ENCODE data around the gene SNAI3.

Gene SNAI3

GRCh38 chr16:88694221-88695087, 8.1 kb upstream of the SNAI3 start:
- H3K36me3 ChIP-seq (ENCODE audit: insufficient read depth, low read length), result no peaks in the 10 kb centered on the region; the same call in 1 of the 2 replicates
- no peaks in the 10 kb centered on the region for H3K9me3 ChIP-seq (ENCODE audit: control insufficient read depth, insufficient read depth, low read length)
- H3K4me1 ChIP-seq (ENCODE audit: insufficient read depth, low read length), result no peaks in the 10 kb centered on the region
- no peak overlapping the region for H3K9ac ChIP-seq (ENCODE audit: low read depth, low read length)

GRCh38 chr16:88693420-88694177, 7.3 kb upstream of the SNAI3 start:
- Histone ChIP-seq H3K36me3 (ENCODE audit: insufficient read depth, low read length) (no peaks in the 10 kb centered on the region; the same call in 1 of the 2 replicates), H3K9me3 (ENCODE audit: control insufficient read depth, insufficient read depth, low read length) (no peaks in the 10 kb centered on the region), H3K4me1 (ENCODE audit: insufficient read depth, low read length) (no peaks in the 10 kb centered on the region), H3K9ac (ENCODE audit: low read depth, low read length) (no peak overlapping the region)

- Histone ChIP-seq H3K4me1 (ENCODE audit: insufficient read depth, low read length) (no peaks in the 10 kb centered on the region; the same call in 1 of the 2 replicates), H3K36me3 (ENCODE audit: insufficient read depth, low read length) (no peaks in the 10 kb centered on the region), H3K9me3 (ENCODE audit: control insufficient read depth, insufficient read depth, low read length) (no peaks in the 10 kb centered on the region), H3K9ac (ENCODE audit: low read depth, low read length) (no peak overlapping the region)
Measured at GRCh38 chr16:88692861-88693260, 6.6 kb upstream of the SNAI3 start.

GRCh38 chr16:88691924-88692560, 5.7 kb upstream of the SNAI3 start:
- H3K36me3 ChIP-seq (ENCODE audit: insufficient read depth, low read length), result no peaks in the 10 kb centered on the region
- no peaks in the 10 kb centered on the region for H3K9me3 ChIP-seq (ENCODE audit: control insufficient read depth, insufficient read depth, low read length)
- H3K4me1 ChIP-seq (ENCODE audit: insufficient read depth, low read length), result no peaks in the 10 kb centered on the region; the same call in 1 of the 2 replicates
- no peak overlapping the region for H3K9ac ChIP-seq (ENCODE audit: low read depth, low read length)

GRCh38 chr16:88691129-88691813, 5.0 kb upstream of the SNAI3 start:
- no peaks in the 10 kb centered on the region; the same call in 1 of the 2 replicates for H3K4me1 ChIP-seq (ENCODE audit: insufficient read depth, low read length)
- no peaks in the 10 kb centered on the region for H3K36me3 ChIP-seq (ENCODE audit: insufficient read depth, low read length)
- no peaks in the 10 kb centered on the region for H3K9me3 ChIP-seq (ENCODE audit: control insufficient read depth, insufficient read depth, low read length)
- no peak overlapping the region for H3K9ac ChIP-seq (ENCODE audit: low read depth, low read length)

GRCh38 chr16:88690341-88691128, 4.2 kb upstream of the SNAI3 start:
- no peak overlapping the region for H3K9ac ChIP-seq (ENCODE audit: low read depth, low read length)
- no peaks in the 10 kb centered on the region; the same call in 1 of the 2 replicates for H3K4me1 ChIP-seq (ENCODE audit: insufficient read depth, low read length)
- H3K9me3 ChIP-seq (ENCODE audit: control insufficient read depth, insufficient read depth, low read length), result no peaks in the 10 kb centered on the region
- H3K36me3 ChIP-seq (ENCODE audit: insufficient read depth, low read length), result no peaks in the 10 kb centered on the region

GRCh38 chr16:88688013-88688778, 1.9 kb upstream of the SNAI3 start:
- H3K9ac ChIP-seq (ENCODE audit: low read depth, low read length), result no peak overlapping the region
- no peaks in the 10 kb centered on the region for H3K36me3 ChIP-seq (ENCODE audit: insufficient read depth, low read length)
- H3K4me1 ChIP-seq (ENCODE audit: insufficient read depth, low read length), result no peaks in the 10 kb centered on the region; the same call in 1 of the 2 replicates
- H3K9me3 ChIP-seq (ENCODE audit: control insufficient read depth, insufficient read depth, low read length), result no peaks in the 10 kb centered on the region

- Histone ChIP-seq H3K36me3 (ENCODE audit: insufficient read depth, low read length) (no peaks in the 10 kb centered on the region), H3K9ac (ENCODE audit: low read depth, low read length) (no peak overlapping the region), H3K4me1 (ENCODE audit: insufficient read depth, low read length) (no peaks in the 10 kb centered on the region; the same call in 1 of the 2 replicates), H3K9me3 (ENCODE audit: control insufficient read depth, insufficient read depth, low read length) (no peaks in the 10 kb centered on the region)
Measured at GRCh38 chr16:88687676-88688012, 1.3 kb upstream of the SNAI3 start.

GRCh38 chr16:88687254-88687576, 908 bp upstream of the SNAI3 start:
- Histone ChIP-seq H3K9ac (ENCODE audit: low read depth, low read length) (no peak overlapping the region), H3K36me3 (ENCODE audit: insufficient read depth, low read length) (no peaks in the 10 kb centered on the region), H3K4me1 (ENCODE audit: insufficient read depth, low read length) (no peaks in the 10 kb centered on the region; the same call in 1 of the 2 replicates), H3K9me3 (ENCODE audit: control insufficient read depth, insufficient read depth, low read length) (no peaks in the 10 kb centered on the region)

- Histone ChIP-seq H3K9me3 (ENCODE audit: control insufficient read depth, insufficient read depth, low read length) (no peaks in the 10 kb centered on the region), H3K36me3 (ENCODE audit: insufficient read depth, low read length) (no peaks in the 10 kb centered on the region), H3K9ac (ENCODE audit: low read depth, low read length) (peak overlapping the region; percentile 82), H3K4me1 (ENCODE audit: insufficient read depth, low read length) (no peaks in the 10 kb centered on the region; the same call in 1 of the 2 replicates)
Measured at GRCh38 chr16:88686062-88686438, 257 bp downstream of the SNAI3 start.

GRCh38 chr16:88685156-88686061, 898 bp downstream of the SNAI3 start:
- H3K36me3 ChIP-seq (ENCODE audit: insufficient read depth, low read length), result no peaks in the 10 kb centered on the region
- H3K4me1 ChIP-seq (ENCODE audit: insufficient read depth, low read length), result no peaks in the 10 kb centered on the region; the same call in 1 of the 2 replicates
- H3K9me3 ChIP-seq (ENCODE audit: control insufficient read depth, insufficient read depth, low read length), result no peaks in the 10 kb centered on the region
- peak overlapping the region; percentile 82 for H3K9ac ChIP-seq (ENCODE audit: low read depth, low read length)

GRCh38 chr16:88684569-88685155, 1.6 kb downstream of the SNAI3 start:
- H3K9me3 ChIP-seq (ENCODE audit: control insufficient read depth, insufficient read depth, low read length), result no peaks in the 10 kb centered on the region
- H3K9ac ChIP-seq (ENCODE audit: low read depth, low read length), result peak overlapping the region; percentile 82; the same call in 1 of the 2 replicates
- no peaks in the 10 kb centered on the region; the same call in 1 of the 2 replicates for H3K4me1 ChIP-seq (ENCODE audit: insufficient read depth, low read length)
- H3K36me3 ChIP-seq (ENCODE audit: insufficient read depth, low read length), result no peaks in the 10 kb centered on the region
